SK-N-MC (cell line): ENCODE measurements around the gene CNFN.

ENCODE experiments used
- EZH2 ChIP-seq: fragments of 200-600 bp; sonication (generic); IDR thresholded peaks from one replicate; pipeline ENCODE4 v1.6.1; 2017; ENCODE audit warnings: antibody characterized with exemption
- POLR2AphosphoS5 ChIP-seq: IDR thresholded peaks from 2 replicates; pipeline ENCODE4 v1.6.1; 2012; ENCODE audit warnings: mild to moderate bottlenecking, low read depth, low read length, borderline replicate concordance

GRCh38 chr19:42428676-42429075 lies 38.6 kb upstream of the CNFN start:
- TF ChIP-seq POLR2AphosphoS5: no peak
- no peak for TF ChIP-seq EZH2
